ENCODE results near the gene OR52E6. TPM values are rescaled to one million over a fixed set of nuclear protein-coding genes. Genes with fewer than 3 reads are reported as not detected.

OR52E6 gene
- total RNA-seq, 1 experiment from 2014 or later, result not detected

DNA sequence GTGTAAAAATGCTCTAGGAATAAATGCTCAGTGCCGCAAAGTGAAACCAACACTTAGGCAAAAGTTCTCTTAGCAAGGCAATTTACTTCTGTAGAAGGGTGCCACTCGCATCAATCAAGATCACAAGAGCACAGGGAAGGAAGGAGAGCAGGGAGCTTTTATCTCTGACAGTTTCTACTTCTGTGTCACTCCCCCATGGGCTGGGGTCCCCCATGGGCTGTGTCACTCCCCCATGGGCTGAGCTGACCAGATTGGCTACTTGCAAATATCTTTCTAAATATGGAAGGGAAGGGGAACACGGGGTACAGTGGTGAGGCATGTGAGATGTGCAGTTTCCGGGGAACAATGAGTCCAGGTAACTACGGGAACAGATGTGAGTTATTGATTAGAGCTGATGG is 32.6 kb downstream of the OR52E6 start:
- H3K27me3 ChIP-seq (ENCODE audit: insufficient read depth, low read length), result peaks cover 64% of the 10 kb centered on the region
- peak overlapping the region; percentile 17 for H2AFZ ChIP-seq (ENCODE audit: low read depth, low read length, poor library complexity, severe bottlenecking)
- no peaks in the 10 kb centered on the region for H3K9me2 ChIP-seq (ENCODE audit: insufficient read depth)
- no peak overlapping the region for H3K9ac ChIP-seq (ENCODE audit: low read length)
- CTCF ChIA-PET, result interaction anchor here (0.8 to 2.3 kb wide), 5 partner anchors 82 to 1172 kb away, joined by 3 to 8 read pairs (median 3); partner anchors contain the start of genes OR51D1 and TRIM5
- 0 out of 4 replicates have a peak overlapping the region, but pooled peaks of 1 of the 2 experiments have one; percentile 11 for H3K4me3 ChIP-seq (replicated peaks in 1 of 2; ENCODE audit: low read depth in 1 of 2, low read length in 2 of 2)
- POLR2A ChIA-PET, result no interaction called here
- BruUV-seq (replicated peaks), result no TSS peak
- ATAC-seq (peak; percentile 12), DNase-seq (ENCODE audit: low read depth, low spot score) (no peak)
- TF ChIP-seq ZNF274 (IDR thresholded peaks at IDR 0.05; ENCODE audit: low read depth, low read length) (no peak), EZH2phosphoT487 (IDR thresholded peaks at IDR 0.05; ENCODE audit: borderline replicate concordance) (no peak), ELF1 (IDR thresholded peaks at IDR 0.05; ENCODE audit: borderline replicate concordance, low read depth) (no peak), CEBPB (IDR thresholded peaks at IDR 0.05; ENCODE audit: low read depth) (no peak), ZFX (IDR thresholded peaks at IDR 0.05) (no peak), FOSL1 (IDR thresholded peaks at IDR 0.05; ENCODE audit: low read depth) (no peak), EZH2 (IDR thresholded peaks at IDR 0.05) (no peak), CBX3 (IDR thresholded peaks at IDR 0.05; ENCODE audit: low read depth) (no peak), JUND (IDR thresholded peaks at IDR 0.05) (no peak), EGR1 (IDR thresholded peaks at IDR 0.05; ENCODE audit: low read depth) (no peak), POLR2AphosphoS5 (IDR thresholded peaks at IDR 0.05; ENCODE audit: low read depth, low read length) (no peak), POLR2A (IDR thresholded peaks at IDR 0.05; ENCODE audit: borderline replicate concordance, extremely low read depth, insufficient read depth, insufficient read length) (no peak), TCF7L2 (IDR thresholded peaks at IDR 0.05; ENCODE audit: borderline replicate concordance, extremely low read depth, insufficient read depth, insufficient read length) (no peak), SIN3A (IDR thresholded peaks at IDR 0.05; ENCODE audit: low read depth) (no peak), SRF (IDR thresholded peaks at IDR 0.05; ENCODE audit: low read depth) (no peak), YY1 (IDR thresholded peaks at IDR 0.05; ENCODE audit: extremely low read depth, insufficient replicate concordance, low read depth, low read length) (no peak)
- TF ChIP-seq, protein P1, sequence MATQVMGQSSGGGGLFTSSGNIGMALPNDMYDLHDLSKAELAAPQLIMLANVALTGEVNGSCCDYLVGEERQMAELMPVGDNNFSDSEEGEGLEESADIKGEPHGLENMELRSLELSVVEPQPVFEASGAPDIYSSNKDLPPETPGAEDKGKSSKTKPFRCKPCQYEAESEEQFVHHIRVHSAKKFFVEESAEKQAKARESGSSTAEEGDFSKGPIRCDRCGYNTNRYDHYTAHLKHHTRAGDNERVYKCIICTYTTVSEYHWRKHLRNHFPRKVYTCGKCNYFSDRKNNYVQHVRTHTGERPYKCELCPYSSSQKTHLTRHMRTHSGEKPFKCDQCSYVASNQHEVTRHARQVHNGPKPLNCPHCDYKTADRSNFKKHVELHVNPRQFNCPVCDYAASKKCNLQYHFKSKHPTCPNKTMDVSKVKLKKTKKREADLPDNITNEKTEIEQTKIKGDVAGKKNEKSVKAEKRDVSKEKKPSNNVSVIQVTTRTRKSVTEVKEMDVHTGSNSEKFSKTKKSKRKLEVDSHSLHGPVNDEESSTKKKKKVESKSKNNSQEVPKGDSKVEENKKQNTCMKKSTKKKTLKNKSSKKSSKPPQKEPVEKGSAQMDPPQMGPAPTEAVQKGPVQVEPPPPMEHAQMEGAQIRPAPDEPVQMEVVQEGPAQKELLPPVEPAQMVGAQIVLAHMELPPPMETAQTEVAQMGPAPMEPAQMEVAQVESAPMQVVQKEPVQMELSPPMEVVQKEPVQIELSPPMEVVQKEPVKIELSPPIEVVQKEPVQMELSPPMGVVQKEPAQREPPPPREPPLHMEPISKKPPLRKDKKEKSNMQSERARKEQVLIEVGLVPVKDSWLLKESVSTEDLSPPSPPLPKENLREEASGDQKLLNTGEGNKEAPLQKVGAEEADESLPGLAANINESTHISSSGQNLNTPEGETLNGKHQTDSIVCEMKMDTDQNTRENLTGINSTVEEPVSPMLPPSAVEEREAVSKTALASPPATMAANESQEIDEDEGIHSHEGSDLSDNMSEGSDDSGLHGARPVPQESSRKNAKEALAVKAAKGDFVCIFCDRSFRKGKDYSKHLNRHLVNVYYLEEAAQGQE (IDR thresholded peaks at IDR 0.05; ENCODE audit: low read depth), result no peak
- TF ChIP-seq, protein P2, sequence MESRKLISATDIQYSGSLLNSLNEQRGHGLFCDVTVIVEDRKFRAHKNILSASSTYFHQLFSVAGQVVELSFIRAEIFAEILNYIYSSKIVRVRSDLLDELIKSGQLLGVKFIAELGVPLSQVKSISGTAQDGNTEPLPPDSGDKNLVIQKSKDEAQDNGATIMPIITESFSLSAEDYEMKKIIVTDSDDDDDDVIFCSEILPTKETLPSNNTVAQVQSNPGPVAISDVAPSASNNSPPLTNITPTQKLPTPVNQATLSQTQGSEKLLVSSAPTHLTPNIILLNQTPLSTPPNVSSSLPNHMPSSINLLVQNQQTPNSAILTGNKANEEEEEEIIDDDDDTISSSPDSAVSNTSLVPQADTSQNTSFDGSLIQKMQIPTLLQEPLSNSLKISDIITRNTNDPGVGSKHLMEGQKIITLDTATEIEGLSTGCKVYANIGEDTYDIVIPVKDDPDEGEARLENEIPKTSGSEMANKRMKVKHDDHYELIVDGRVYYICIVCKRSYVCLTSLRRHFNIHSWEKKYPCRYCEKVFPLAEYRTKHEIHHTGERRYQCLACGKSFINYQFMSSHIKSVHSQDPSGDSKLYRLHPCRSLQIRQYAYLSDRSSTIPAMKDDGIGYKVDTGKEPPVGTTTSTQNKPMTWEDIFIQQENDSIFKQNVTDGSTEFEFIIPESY (IDR thresholded peaks at IDR 0.05; ENCODE audit: extremely low read depth, insufficient replicate concordance, low read length), result no peak
- TF ChIP-seq, protein P3, sequence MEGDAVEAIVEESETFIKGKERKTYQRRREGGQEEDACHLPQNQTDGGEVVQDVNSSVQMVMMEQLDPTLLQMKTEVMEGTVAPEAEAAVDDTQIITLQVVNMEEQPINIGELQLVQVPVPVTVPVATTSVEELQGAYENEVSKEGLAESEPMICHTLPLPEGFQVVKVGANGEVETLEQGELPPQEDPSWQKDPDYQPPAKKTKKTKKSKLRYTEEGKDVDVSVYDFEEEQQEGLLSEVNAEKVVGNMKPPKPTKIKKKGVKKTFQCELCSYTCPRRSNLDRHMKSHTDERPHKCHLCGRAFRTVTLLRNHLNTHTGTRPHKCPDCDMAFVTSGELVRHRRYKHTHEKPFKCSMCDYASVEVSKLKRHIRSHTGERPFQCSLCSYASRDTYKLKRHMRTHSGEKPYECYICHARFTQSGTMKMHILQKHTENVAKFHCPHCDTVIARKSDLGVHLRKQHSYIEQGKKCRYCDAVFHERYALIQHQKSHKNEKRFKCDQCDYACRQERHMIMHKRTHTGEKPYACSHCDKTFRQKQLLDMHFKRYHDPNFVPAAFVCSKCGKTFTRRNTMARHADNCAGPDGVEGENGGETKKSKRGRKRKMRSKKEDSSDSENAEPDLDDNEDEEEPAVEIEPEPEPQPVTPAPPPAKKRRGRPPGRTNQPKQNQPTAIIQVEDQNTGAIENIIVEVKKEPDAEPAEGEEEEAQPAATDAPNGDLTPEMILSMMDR (IDR thresholded peaks at IDR 0.05 in 2 of 3, conservative IDR thresholded peaks at IDR 0.05 in 1 of 3; ENCODE audit: borderline replicate concordance in 1 of 3, insufficient read depth in 1 of 3, low read depth in 2 of 3, low read length in 2 of 3), result no peak
- TF ChIP-seq, protein P4, sequence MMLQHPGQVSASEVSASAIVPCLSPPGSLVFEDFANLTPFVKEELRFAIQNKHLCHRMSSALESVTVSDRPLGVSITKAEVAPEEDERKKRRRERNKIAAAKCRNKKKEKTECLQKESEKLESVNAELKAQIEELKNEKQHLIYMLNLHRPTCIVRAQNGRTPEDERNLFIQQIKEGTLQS (IDR thresholded peaks at IDR 0.05), result no peak
- no peaks in the 10 kb centered on the region for H3K9me3 ChIP-seq (ENCODE audit: control insufficient read depth in 1 of 2, insufficient read depth in 1 of 2, low read depth in 1 of 2, low read length in 2 of 2)
- H3K4me1 ChIP-seq (ENCODE audit: control insufficient read depth in 1 of 2, insufficient read depth in 2 of 2, low read length in 2 of 2), result peaks cover 0 to 4% of the 10 kb centered on the region in 2 experiments; a peak in 1 of 4 replicates
- no peaks in the 10 kb centered on the region for H3K36me3 ChIP-seq (ENCODE audit: control insufficient read depth in 1 of 2, insufficient read depth in 2 of 2, low read length in 2 of 2)
- RAD21 ChIA-PET (ENCODE audit: low non-redundant PET in 1 of 2, low total read pairs in 2 of 2, uncharacterized antibody in 2 of 2, unreplicated experiment in 2 of 2), result no interaction called here
- H3K27ac ChIP-seq (ENCODE audit: low read depth, low read length), result no peak overlapping the region
- intact Hi-C loops (cut with micrococcal nuclease), result loop anchor here (2.0 to 5.0 kb wide), 4 partner anchors 517 to 1626 kb away; no protein-coding TSS in a partner anchor
- H4K20me1 ChIP-seq (ENCODE audit: insufficient read depth), result no peaks in the 10 kb centered on the region; the same call in 1 of the 2 replicates
- peak overlapping the region; percentile 53 for H3K4me2 ChIP-seq (ENCODE audit: low read length)
- H3K79me2 ChIP-seq (ENCODE audit: insufficient read depth, low read length), result no peaks in the 10 kb centered on the region

Measured in HCT116 (cell line).